K562 (cell line): ENCODE measurements around the gene NEB. TPM values are rescaled to one million over a fixed set of nuclear protein-coding genes. Genes with fewer than 3 reads are reported as not detected.

Experiments
- CBFA2T2 ChIP-seq: fragments of 450-650 bp; conservative IDR thresholded peaks from 2 replicates; pipeline ENCODE4 v1.6.1; 2017; ENCODE audit warnings: mild to moderate bottlenecking
- JUND ChIP-seq, 2 experiments: IDR thresholded peaks; 2 replicates in 1 of 2; 3 replicates in 1 of 2; pipeline ENCODE4 v1.6.1; 2011; ENCODE audit warnings: borderline replicate concordance in 2 of 2, low read depth in 2 of 2, low read length in 2 of 2, improper control_type of control experiment in 1 of 2, missing biosample characterization in 1 of 2, missing genetic modification characterization in 1 of 2, missing genetic modification reagents in 1 of 2
- MCM7 ChIP-seq, 2 experiments: fragments of 450-650 bp; IDR thresholded peaks; 2 replicates each; pipeline ENCODE4 v1.6.1; 2016 to 2018
- PTRF ChIP-seq: fragments of 450-650 bp; IDR thresholded peaks from 2 replicates; pipeline ENCODE4 v1.6.1; 2016; ENCODE audit warnings: mild to moderate bottlenecking, missing genetic modification characterization, missing compliant biosample characterization
- RBM34 ChIP-seq: fragments of 200-400 bp; formaldehyde crosslinking; IDR thresholded peaks from 2 replicates; pipeline ENCODE4 v1.6.1; 2018; ENCODE audit warnings: low read length, borderline replicate concordance; ENCODE audit not compliant: insufficient read depth
- STAT5B ChIP-seq: fragments of 250-450 bp; sonication (Bioruptor Pico); IDR thresholded peaks from 2 replicates; pipeline ENCODE4 v1.8.0; 2021; ENCODE audit warnings: mild to moderate bottlenecking, inconsistent platforms
- ZNF780A ChIP-seq: fragments of 250-450 bp; sonication (Bioruptor Pico); IDR thresholded peaks from 2 replicates; pipeline ENCODE4 v1.5.0; 2021; ENCODE audit warnings: mild to moderate bottlenecking
- polyA plus RNA-seq, 8 experiments: library from polyadenylated mRNA; depleted of rRNA in 4 of 8; stranded (reverse) in 5 of 8; unstranded in 3 of 8; fragments of >200 nt; fragmentation: Nextera tagmentation in 2 of 8; fragmentation: Illumina TruSeq in 1 of 8; extraction: Ambion mirVana in 2 of 8; extraction: Trizol in 1 of 8; gene quantifications; 2 replicates each; pipeline versions ENCODE4 v1.2.1 to v1.2.3, GENCODE V29; 2011 to 2014; ENCODE audit warnings: inconsistent platforms in 1 of 8, missing spikeins in 1 of 8
- total RNA-seq, 7 experiments: library from RNA; depleted of rRNA in 6 of 7; stranded (reverse); fragments of >200 nt in 6 of 7; fragmentation: Illumina TruSeq in 2 of 7; extraction: Trizol in 2 of 7; gene quantifications; 2 replicates each; pipeline versions ENCODE4 v1.2.1 to v1.2.3, GENCODE V29; 2011 to 2021; ENCODE audit warnings: low replicate concordance in 1 of 7
- TF ChIP-seq, protein P1 (sequence below), 2 experiments: fragments of 450-650 bp; formaldehyde crosslinking in 1 of 2; IDR thresholded peaks; 2 replicates each; pipeline versions ENCODE4 v1.4.0 to v1.6.1; 2014 to 2020; ENCODE audit warnings: mild to moderate bottlenecking in 2 of 2, borderline replicate concordance in 1 of 2, low read depth in 1 of 2
- TF ChIP-seq, protein P2 (sequence below), 2 experiments: fragments of 450-650 bp; IDR thresholded peaks; 2 replicates each; pipeline ENCODE4 v1.6.1; 2016

The NEB gene
- total and polyA plus RNA-seq, 9 of the 15 experiments (the other 6 are each of a cell fraction or from before 2014, with no cell fraction given), result 1.7 to 3.8 (median 2.9) TPM

DNA sequence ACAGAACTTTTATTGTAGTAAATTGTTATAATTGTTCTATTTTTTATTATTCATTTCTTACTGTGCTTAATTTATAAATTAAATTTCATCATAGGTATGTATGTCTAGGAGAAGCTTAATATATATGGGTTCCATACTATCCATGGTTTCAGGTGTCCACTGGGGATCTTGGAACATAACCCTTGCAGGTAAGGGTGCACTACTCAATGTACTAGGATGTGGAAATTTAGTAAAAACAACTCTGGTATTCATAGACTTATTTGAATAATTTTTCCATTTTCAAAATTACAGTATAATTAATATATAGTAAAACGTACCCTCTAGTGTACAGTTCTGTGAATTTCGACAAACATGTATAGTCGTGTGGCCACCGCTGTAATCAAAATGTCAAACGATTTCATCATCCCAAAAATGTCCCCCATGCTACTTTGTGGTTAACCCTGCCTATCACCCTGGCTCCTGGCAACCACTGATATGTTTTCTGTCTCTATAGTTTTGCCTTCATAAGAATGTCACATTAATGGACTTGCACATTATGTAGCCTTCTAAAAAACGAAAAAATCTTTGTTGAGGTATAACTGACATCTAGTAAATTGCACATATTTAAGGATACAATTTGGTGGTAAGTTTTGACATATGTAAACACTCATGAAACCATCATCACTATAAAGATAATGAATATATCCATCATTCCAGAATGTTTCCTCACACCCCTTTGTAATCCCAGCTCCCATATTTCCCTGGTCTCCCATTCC is 48.3 kb upstream of the NEB start (continued):
- TF ChIP-seq, protein P1, sequence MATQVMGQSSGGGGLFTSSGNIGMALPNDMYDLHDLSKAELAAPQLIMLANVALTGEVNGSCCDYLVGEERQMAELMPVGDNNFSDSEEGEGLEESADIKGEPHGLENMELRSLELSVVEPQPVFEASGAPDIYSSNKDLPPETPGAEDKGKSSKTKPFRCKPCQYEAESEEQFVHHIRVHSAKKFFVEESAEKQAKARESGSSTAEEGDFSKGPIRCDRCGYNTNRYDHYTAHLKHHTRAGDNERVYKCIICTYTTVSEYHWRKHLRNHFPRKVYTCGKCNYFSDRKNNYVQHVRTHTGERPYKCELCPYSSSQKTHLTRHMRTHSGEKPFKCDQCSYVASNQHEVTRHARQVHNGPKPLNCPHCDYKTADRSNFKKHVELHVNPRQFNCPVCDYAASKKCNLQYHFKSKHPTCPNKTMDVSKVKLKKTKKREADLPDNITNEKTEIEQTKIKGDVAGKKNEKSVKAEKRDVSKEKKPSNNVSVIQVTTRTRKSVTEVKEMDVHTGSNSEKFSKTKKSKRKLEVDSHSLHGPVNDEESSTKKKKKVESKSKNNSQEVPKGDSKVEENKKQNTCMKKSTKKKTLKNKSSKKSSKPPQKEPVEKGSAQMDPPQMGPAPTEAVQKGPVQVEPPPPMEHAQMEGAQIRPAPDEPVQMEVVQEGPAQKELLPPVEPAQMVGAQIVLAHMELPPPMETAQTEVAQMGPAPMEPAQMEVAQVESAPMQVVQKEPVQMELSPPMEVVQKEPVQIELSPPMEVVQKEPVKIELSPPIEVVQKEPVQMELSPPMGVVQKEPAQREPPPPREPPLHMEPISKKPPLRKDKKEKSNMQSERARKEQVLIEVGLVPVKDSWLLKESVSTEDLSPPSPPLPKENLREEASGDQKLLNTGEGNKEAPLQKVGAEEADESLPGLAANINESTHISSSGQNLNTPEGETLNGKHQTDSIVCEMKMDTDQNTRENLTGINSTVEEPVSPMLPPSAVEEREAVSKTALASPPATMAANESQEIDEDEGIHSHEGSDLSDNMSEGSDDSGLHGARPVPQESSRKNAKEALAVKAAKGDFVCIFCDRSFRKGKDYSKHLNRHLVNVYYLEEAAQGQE (IDR thresholded peaks at IDR 0.05; ENCODE audit: borderline replicate concordance), result peak; percentile 10; the same call in 1 of the 2 replicates
- TF ChIP-seq, protein P1 (CRISPR knock-in tag; IDR thresholded peaks at IDR 0.05; ENCODE audit: low read depth), result no peak
- TF ChIP-seq STAT5B (CRISPR knock-in tag), result no peak
- TF ChIP-seq CBFA2T2, result peak; percentile 83
- TF ChIP-seq MCM7 (IDR thresholded peaks at IDR 0.05), result no peak
- TF ChIP-seq PTRF (tag), result no peak
- TF ChIP-seq, protein P2, sequence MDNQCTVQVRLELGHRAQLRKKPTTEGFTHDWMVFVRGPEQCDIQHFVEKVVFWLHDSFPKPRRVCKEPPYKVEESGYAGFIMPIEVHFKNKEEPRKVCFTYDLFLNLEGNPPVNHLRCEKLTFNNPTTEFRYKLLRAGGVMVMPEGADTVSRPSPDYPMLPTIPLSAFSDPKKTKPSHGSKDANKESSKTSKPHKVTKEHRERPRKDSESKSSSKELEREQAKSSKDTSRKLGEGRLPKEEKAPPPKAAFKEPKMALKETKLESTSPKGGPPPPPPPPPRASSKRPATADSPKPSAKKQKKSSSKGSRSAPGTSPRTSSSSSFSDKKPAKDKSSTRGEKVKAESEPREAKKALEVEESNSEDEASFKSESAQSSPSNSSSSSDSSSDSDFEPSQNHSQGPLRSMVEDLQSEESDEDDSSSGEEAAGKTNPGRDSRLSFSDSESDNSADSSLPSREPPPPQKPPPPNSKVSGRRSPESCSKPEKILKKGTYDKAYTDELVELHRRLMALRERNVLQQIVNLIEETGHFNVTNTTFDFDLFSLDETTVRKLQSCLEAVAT (IDR thresholded peaks at IDR 0.05), result peak in 1 of 2 experiments; percentile 99; a peak in 2 of 4 replicates
- no peak for TF ChIP-seq RBM34
- no peak for TF ChIP-seq ZNF780A (CRISPR knock-in tag)
- TF ChIP-seq JUND (IDR thresholded peaks at IDR 0.05; ENCODE audit: borderline replicate concordance, low read depth, low read length), result peak; percentile 90
- peak; percentile 54; the same call in 1 of the 3 replicates for TF ChIP-seq JUND (tag; IDR thresholded peaks at IDR 0.05; ENCODE audit: borderline replicate concordance, low read depth, low read length)
